Liver (tissue), 3 donors: ENCODE results near the gene ZNF512.

ENCODE experiments used
- CTCF ChIP-seq: fragments of 150-350 bp; IDR thresholded peaks from 2 replicates; pipeline ENCODE4 v1.5.1; 2017; ENCODE audit warnings: improper control_type of control experiment, low read depth, low read length; ENCODE audit not compliant: missing input control
- MAX ChIP-seq: IDR thresholded peaks from 2 replicates; pipeline ENCODE4 v1.6.1; 2016; ENCODE audit warnings: antibody characterized with exemption
- RAD21 ChIP-seq, 2 donors: IDR thresholded peaks; 2 replicates each; pipeline ENCODE4 v1.6.1; 2016; ENCODE audit warnings: antibody characterized with exemption in 2 of 2, mild to moderate bottlenecking in 2 of 2
- REST ChIP-seq: IDR thresholded peaks from 2 replicates; pipeline ENCODE4 v1.6.1; 2016; ENCODE audit warnings: antibody characterized with exemption, mild to moderate bottlenecking
- donor health status: healthy.
- donor health status: healthy.

GRCh38 chr2:27653397-27653796, 70.6 kb downstream of the ZNF512 start:
- no peak for TF ChIP-seq REST
- TF ChIP-seq RAD21 (IDR thresholded peaks at IDR 0.05) = no peak
- no peak for TF ChIP-seq CTCF
- no peak for TF ChIP-seq MAX
